WTC11 (cell line): Measurements from ENCODE around the gene DLG5. TPM values are rescaled to one million over a fixed set of nuclear protein-coding genes. Genes with fewer than 3 reads are reported as not detected.

Experiments
- ATAC-seq: fragments of 200-7000 bp; cut with Tn5 transposase; 2 replicates; pipeline ENCODE4 v1.10.0; 2021; ENCODE audit warnings: mild to moderate bottlenecking, moderate library complexity
- CTCF ChIA-PET: fragments of 300-600 bp; sonication (Branson Sonifier 250); formaldehyde crosslinking; loops from one replicate; lab custom pipeline; 2021; ENCODE audit warnings: antibody characterized with exemption; lab: Charles Lee
- POLR2A ChIA-PET: fragments of 350-600 bp; sonication (Branson Sonifier 250); formaldehyde crosslinking; loops from one replicate; lab custom pipeline; 2021; ENCODE audit warnings: antibody characterized with exemption; lab: Charles Lee
- DNase-seq: peaks from one replicate; pipeline ENCODE4 v3.0.0; 2021; ENCODE audit warnings: low spot score
- H3K27ac Mint-ChIP-seq: 2 replicates; pipeline ENCODE4 v1.8.0; 2021; ENCODE audit warnings: mixed read lengths
- H3K27me3 Mint-ChIP-seq: 2 replicates; pipeline ENCODE4 v1.8.0; 2021; ENCODE audit warnings: low read depth, mild to moderate bottlenecking, moderate library complexity, mixed read lengths
- H3K36me3 Mint-ChIP-seq: 2 replicates; pipeline ENCODE4 v1.8.0; 2021; ENCODE audit warnings: mixed read lengths
- H3K4me1 Mint-ChIP-seq: 2 replicates; pipeline ENCODE4 v1.8.0; 2022; ENCODE audit warnings: mixed read lengths
- H3K4me3 Mint-ChIP-seq: 2 replicates; pipeline ENCODE4 v1.8.0; 2021; ENCODE audit warnings: mild to moderate bottlenecking, moderate library complexity, mixed read lengths
- H3K9me3 Mint-ChIP-seq: 2 replicates; pipeline ENCODE4 v1.8.0; 2021; ENCODE audit warnings: mixed read lengths
- CBFB ChIP-seq: sonication (generic); formaldehyde crosslinking; IDR thresholded peaks from 2 replicates; pipeline ENCODE4 v1.8.1; 2022; ENCODE audit warnings: mild to moderate bottlenecking, low read depth, missing genetic modification reagents
- CREB1 ChIP-seq: sonication (generic); formaldehyde crosslinking; IDR thresholded peaks from 2 replicates; pipeline ENCODE4 v1.8.0; 2023; ENCODE audit warnings: mild to moderate bottlenecking, missing genetic modification reagents
- FOXK1 ChIP-seq: sonication (generic); formaldehyde crosslinking; IDR thresholded peaks from 2 replicates; pipeline ENCODE4 v1.8.0; 2022; ENCODE audit warnings: mild to moderate bottlenecking, moderate library complexity, missing genetic modification reagents
- MXD4 ChIP-seq: fragments of 250-450 bp; sonication (Bioruptor Pico); IDR thresholded peaks from 2 replicates; pipeline ENCODE4 v1.8.0; 2021; ENCODE audit warnings: mild to moderate bottlenecking, moderate library complexity, borderline replicate concordance
- NFATC4 ChIP-seq: fragments of 250-450 bp; sonication (Bioruptor Pico); IDR thresholded peaks from 2 replicates; pipeline ENCODE4 v1.9.0; 2021; ENCODE audit warnings: mild to moderate bottlenecking
- NFYB ChIP-seq: sonication (generic); formaldehyde crosslinking; conservative IDR thresholded peaks from 2 replicates; pipeline ENCODE4 v1.8.0; 2022; ENCODE audit warnings: low read depth, missing genetic modification reagents
- PRRX2 ChIP-seq: fragments of 250-450 bp; sonication (Bioruptor Pico); IDR thresholded peaks from 2 replicates; pipeline ENCODE4 v1.8.0; 2021; ENCODE audit warnings: mild to moderate bottlenecking
- RORB ChIP-seq: fragments of 250-450 bp; sonication (Bioruptor Pico); IDR thresholded peaks from 2 replicates; pipeline ENCODE4 v1.9.0; 2021; ENCODE audit warnings: mild to moderate bottlenecking
- SOX15 ChIP-seq: fragments of 250-450 bp; sonication (Bioruptor Pico); IDR thresholded peaks from 2 replicates; pipeline ENCODE4 v1.9.0; 2021; ENCODE audit warnings: mild to moderate bottlenecking
- SP1 ChIP-seq: sonication (generic); formaldehyde crosslinking; conservative IDR thresholded peaks from 2 replicates; pipeline ENCODE4 v1.8.1; 2022; ENCODE audit warnings: missing genetic modification reagents
- TEAD4 ChIP-seq: sonication (generic); formaldehyde crosslinking; IDR thresholded peaks from 2 replicates; pipeline ENCODE4 v1.8.0; 2022; ENCODE audit warnings: mild to moderate bottlenecking, missing genetic modification reagents
- ZNF121 ChIP-seq: sonication (generic); formaldehyde crosslinking; IDR thresholded peaks from 2 replicates; pipeline ENCODE4 v1.8.0; 2023; ENCODE audit warnings: missing genetic modification reagents
- ZNF396 ChIP-seq: fragments of 250-450 bp; sonication (Bioruptor Pico); IDR thresholded peaks from 2 replicates; pipeline ENCODE4 v1.8.0; 2021; ENCODE audit warnings: mild to moderate bottlenecking, moderate library complexity, borderline replicate concordance
- ZNF423 ChIP-seq: fragments of 250-450 bp; sonication (Bioruptor Pico); IDR thresholded peaks from 2 replicates; pipeline ENCODE4 v2.1.2; 2022; ENCODE audit warnings: mild to moderate bottlenecking, moderate library complexity
- total RNA-seq: library from RNA; stranded (reverse); gene quantifications from 3 replicates; pipeline ENCODE4 v1.2.3, GENCODE V29; 2021
- TF ChIP-seq, protein P1 (sequence below): fragments of 200-600 bp; IDR thresholded peaks from 2 replicates; pipeline ENCODE4 v1.8.0; 2022; ENCODE audit warnings: antibody characterized with exemption
- TF ChIP-seq, protein P2 (sequence below): sonication (generic); formaldehyde crosslinking; IDR thresholded peaks from 2 replicates; pipeline ENCODE4 v1.8.0; 2022; ENCODE audit warnings: mild to moderate bottlenecking, missing genetic modification reagents
- TF ChIP-seq, protein P3 (sequence below): sonication (generic); formaldehyde crosslinking; IDR thresholded peaks from 2 replicates; pipeline ENCODE4 v1.8.0; 2023; ENCODE audit warnings: missing genetic modification reagents
- TF ChIP-seq, protein P4 (sequence below): sonication (generic); formaldehyde crosslinking; IDR thresholded peaks from 2 replicates; pipeline ENCODE4 v1.8.0; 2022; ENCODE audit warnings: mild to moderate bottlenecking, missing genetic modification reagents
- TF ChIP-seq, protein P5 (sequence below): sonication (generic); formaldehyde crosslinking; IDR thresholded peaks from 2 replicates; pipeline ENCODE4 v1.8.1; 2022; ENCODE audit warnings: mild to moderate bottlenecking, missing genetic modification reagents, moderate library complexity, borderline replicate concordance
- TF ChIP-seq, protein P6 (sequence below): sonication (generic); formaldehyde crosslinking; IDR thresholded peaks from 2 replicates; pipeline ENCODE4 v1.8.1; 2023; ENCODE audit warnings: mild to moderate bottlenecking, missing genetic modification reagents, moderate library complexity
- TF ChIP-seq, protein P7 (sequence below): sonication (generic); formaldehyde crosslinking; IDR thresholded peaks from 2 replicates; pipeline ENCODE4 v1.8.1; 2023; ENCODE audit warnings: mild to moderate bottlenecking, moderate library complexity, missing genetic modification reagents
- TF ChIP-seq, protein P8 (sequence below): sonication (generic); formaldehyde crosslinking; IDR thresholded peaks from 2 replicates; pipeline ENCODE4 v1.8.1; 2022; ENCODE audit warnings: missing genetic modification reagents, borderline replicate concordance

Gene DLG5
- total RNA-seq, 1 experiment from 2014 or later, result 65.5 TPM

DNA sequence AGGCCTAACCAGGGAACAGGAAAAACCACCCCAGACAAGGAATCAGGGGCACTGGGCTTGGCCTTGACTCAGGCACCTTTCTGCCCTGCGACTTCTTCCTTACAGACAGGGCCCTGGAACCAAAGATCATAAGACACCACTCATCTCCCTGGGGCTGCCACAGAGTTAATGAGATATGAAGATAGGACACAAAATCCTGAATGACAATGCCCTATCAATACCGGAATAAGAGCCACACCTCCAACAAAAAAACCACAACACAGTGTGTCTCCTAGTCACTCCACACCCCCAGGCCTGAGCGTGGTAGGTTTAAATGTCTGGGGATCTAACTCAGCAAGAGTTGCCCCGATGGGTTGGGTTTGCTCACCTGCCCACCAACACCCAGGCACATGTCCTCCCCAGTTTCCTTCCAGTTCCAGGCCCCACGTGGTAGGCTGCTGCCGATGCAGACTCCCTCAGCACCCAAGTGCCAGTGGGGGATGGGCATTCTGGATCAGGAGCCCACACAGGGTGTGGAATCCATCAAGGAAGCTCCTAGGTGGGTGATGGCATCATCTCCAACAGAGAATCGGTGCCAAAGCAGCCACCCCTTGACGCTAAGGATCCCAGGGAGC lies 3.9 kb downstream of the DLG5 start:
- H3K27me3 Mint-ChIP-seq, result peaks cover under 1% of the 10 kb centered on the region; the same call in 1 of the 2 replicates
- H3K36me3 Mint-ChIP-seq, result no peaks in the 10 kb centered on the region
- TF ChIP-seq MXD4 (CRISPR knock-in tag), result no peak
- no peak for TF ChIP-seq ZNF396 (CRISPR knock-in tag)
- TF ChIP-seq, protein P1, sequence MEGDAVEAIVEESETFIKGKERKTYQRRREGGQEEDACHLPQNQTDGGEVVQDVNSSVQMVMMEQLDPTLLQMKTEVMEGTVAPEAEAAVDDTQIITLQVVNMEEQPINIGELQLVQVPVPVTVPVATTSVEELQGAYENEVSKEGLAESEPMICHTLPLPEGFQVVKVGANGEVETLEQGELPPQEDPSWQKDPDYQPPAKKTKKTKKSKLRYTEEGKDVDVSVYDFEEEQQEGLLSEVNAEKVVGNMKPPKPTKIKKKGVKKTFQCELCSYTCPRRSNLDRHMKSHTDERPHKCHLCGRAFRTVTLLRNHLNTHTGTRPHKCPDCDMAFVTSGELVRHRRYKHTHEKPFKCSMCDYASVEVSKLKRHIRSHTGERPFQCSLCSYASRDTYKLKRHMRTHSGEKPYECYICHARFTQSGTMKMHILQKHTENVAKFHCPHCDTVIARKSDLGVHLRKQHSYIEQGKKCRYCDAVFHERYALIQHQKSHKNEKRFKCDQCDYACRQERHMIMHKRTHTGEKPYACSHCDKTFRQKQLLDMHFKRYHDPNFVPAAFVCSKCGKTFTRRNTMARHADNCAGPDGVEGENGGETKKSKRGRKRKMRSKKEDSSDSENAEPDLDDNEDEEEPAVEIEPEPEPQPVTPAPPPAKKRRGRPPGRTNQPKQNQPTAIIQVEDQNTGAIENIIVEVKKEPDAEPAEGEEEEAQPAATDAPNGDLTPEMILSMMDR, result no peak
- TF ChIP-seq ZNF121 (CRISPR knock-in tag), result no peak
- TF ChIP-seq, all 79 proteins: peak for 0
- ATAC-seq (no peak), DNase-seq (no peak)
- no peak overlapping the region for H3K4me3 Mint-ChIP-seq
- H3K4me1 Mint-ChIP-seq, result peaks cover 56% of the 10 kb centered on the region
- H3K27ac Mint-ChIP-seq, result 0 out of 2 replicates have a peak overlapping the region, but pooled peaks have one; percentile 37
- POLR2A ChIA-PET, result interaction anchor here (0.6 kb wide), 1 partner anchor 45 kb away, joined by 3 read pairs; no protein-coding TSS in a partner anchor
- CTCF ChIA-PET, result interaction anchor here (0.8 to 6.4 kb wide), 4 partner anchors 12 to 76 kb away, joined by 3 to 48 read pairs (median 6); no protein-coding TSS in a partner anchor
- no peaks in the 10 kb centered on the region for H3K9me3 Mint-ChIP-seq

DNA sequence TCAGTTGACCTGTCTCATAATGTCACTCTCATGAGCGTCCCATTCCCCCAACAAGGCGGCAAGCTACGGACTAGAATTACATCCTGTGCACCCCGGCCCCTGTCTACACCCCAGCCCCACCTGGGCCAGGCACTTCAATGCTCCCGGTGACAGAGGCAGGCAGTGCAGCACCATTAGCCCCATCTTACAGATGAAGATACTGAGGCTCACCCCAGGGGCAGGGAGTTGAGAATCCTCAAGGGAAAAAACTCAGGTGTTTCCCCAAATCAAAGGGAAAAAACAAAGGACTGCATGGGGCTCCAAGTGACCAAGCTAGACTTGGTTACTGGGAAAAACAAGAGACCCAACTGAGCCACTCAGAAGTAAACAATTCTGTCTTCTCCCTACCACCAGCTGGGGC lies 4.5 kb downstream of the DLG5 start:
- no peaks in the 10 kb centered on the region for H3K9me3 Mint-ChIP-seq
- no peaks in the 10 kb centered on the region for H3K27me3 Mint-ChIP-seq
- TF ChIP-seq CREB1 (no peak), PRRX2 (CRISPR knock-in tag) (no peak), NFATC4 (CRISPR knock-in tag) (no peak), RORB (CRISPR knock-in tag) (no peak), CBFB (CRISPR knock-in tag) (no peak), ZNF423 (no peak), SOX15 (CRISPR knock-in tag) (no peak), TEAD4 (CRISPR knock-in tag) (no peak), FOXK1 (CRISPR knock-in tag) (no peak), SP1 (CRISPR knock-in tag) (no peak), NFYB (CRISPR knock-in tag) (no peak)
- TF ChIP-seq, protein P2, sequence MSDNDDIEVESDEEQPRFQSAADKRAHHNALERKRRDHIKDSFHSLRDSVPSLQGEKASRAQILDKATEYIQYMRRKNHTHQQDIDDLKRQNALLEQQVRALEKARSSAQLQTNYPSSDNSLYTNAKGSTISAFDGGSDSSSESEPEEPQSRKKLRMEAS (CRISPR knock-in tag), result no peak
- TF ChIP-seq, protein P3, sequence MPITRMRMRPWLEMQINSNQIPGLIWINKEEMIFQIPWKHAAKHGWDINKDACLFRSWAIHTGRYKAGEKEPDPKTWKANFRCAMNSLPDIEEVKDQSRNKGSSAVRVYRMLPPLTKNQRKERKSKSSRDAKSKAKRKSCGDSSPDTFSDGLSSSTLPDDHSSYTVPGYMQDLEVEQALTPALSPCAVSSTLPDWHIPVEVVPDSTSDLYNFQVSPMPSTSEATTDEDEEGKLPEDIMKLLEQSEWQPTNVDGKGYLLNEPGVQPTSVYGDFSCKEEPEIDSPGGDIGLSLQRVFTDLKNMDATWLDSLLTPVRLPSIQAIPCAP (CRISPR knock-in tag), result no peak
- TF ChIP-seq, protein P4, sequence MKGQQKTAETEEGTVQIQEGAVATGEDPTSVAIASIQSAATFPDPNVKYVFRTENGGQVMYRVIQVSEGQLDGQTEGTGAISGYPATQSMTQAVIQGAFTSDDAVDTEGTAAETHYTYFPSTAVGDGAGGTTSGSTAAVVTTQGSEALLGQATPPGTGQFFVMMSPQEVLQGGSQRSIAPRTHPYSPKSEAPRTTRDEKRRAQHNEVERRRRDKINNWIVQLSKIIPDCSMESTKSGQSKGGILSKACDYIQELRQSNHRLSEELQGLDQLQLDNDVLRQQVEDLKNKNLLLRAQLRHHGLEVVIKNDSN, result no peak
- TF ChIP-seq, protein P5, sequence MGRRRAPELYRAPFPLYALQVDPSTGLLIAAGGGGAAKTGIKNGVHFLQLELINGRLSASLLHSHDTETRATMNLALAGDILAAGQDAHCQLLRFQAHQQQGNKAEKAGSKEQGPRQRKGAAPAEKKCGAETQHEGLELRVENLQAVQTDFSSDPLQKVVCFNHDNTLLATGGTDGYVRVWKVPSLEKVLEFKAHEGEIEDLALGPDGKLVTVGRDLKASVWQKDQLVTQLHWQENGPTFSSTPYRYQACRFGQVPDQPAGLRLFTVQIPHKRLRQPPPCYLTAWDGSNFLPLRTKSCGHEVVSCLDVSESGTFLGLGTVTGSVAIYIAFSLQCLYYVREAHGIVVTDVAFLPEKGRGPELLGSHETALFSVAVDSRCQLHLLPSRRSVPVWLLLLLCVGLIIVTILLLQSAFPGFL (CRISPR knock-in tag), result no peak
- TF ChIP-seq, protein P6, sequence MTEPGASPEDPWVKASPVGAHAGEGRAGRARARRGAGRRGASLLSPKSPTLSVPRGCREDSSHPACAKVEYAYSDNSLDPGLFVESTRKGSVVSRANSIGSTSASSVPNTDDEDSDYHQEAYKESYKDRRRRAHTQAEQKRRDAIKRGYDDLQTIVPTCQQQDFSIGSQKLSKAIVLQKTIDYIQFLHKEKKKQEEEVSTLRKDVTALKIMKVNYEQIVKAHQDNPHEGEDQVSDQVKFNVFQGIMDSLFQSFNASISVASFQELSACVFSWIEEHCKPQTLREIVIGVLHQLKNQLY (CRISPR knock-in tag), result no peak
- TF ChIP-seq, protein P7, sequence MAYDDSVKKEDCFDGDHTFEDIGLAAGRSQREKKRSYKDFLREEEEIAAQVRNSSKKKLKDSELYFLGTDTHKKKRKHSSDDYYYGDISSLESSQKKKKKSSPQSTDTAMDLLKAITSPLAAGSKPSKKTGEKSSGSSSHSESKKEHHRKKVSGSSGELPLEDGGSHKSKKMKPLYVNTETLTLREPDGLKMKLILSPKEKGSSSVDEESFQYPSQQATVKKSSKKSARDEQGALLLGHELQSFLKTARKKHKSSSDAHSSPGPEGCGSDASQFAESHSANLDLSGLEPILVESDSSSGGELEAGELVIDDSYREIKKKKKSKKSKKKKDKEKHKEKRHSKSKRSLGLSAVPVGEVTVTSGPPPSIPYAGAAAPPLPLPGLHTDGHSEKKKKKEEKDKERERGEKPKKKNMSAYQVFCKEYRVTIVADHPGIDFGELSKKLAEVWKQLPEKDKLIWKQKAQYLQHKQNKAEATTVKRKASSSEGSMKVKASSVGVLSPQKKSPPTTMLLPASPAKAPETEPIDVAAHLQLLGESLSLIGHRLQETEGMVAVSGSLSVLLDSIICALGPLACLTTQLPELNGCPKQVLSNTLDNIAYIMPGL, result no peak
- TF ChIP-seq, protein P8, sequence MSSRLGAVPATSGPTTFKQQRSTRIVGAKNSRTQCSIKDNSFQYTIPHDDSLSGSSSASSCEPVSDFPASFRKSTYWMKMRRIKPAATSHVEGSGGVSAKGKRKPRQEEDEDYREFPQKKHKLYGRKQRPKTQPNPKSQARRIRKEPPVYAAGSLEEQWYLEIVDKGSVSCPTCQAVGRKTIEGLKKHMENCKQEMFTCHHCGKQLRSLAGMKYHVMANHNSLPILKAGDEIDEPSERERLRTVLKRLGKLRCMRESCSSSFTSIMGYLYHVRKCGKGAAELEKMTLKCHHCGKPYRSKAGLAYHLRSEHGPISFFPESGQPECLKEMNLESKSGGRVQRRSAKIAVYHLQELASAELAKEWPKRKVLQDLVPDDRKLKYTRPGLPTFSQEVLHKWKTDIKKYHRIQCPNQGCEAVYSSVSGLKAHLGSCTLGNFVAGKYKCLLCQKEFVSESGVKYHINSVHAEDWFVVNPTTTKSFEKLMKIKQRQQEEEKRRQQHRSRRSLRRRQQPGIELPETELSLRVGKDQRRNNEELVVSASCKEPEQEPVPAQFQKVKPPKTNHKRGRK, result no peak
- DNase-seq (no peak), ATAC-seq (no peak)
- H3K36me3 Mint-ChIP-seq, result no peaks in the 10 kb centered on the region
- H3K4me3 Mint-ChIP-seq, result no peak overlapping the region
- CTCF ChIA-PET, result interaction anchor here (2.5 to 3.3 kb wide), 2 partner anchors 32 to 52 kb away, joined by 9 to 14 read pairs; no protein-coding TSS in a partner anchor
- H3K4me1 Mint-ChIP-seq, result peaks cover 51% of the 10 kb centered on the region
- POLR2A ChIA-PET, result interaction anchor here (0.6 kb wide), 1 partner anchor 44 kb away, joined by 3 read pairs; no protein-coding TSS in a partner anchor
- peak overlapping the region; percentile 37; the same call in 1 of the 2 replicates for H3K27ac Mint-ChIP-seq
